GM12874 (cell line): ENCODE measurements around the gene GLRA3.

Source experiments
- CTCF ChIP-seq: IDR thresholded peaks from 2 replicates; pipeline ENCODE4 v1.5.1; 2011; ENCODE audit warnings: low read depth, mild to moderate bottlenecking, control low read depth, low read length, moderate library complexity; ENCODE audit not compliant: insufficient read depth

The GLRA3 gene

GRCh38 chr4:174613979-174614378, 215.1 kb downstream of the GLRA3 start:
- no peak for TF ChIP-seq CTCF

GRCh38 chr4:174611792-174612191, 217.3 kb downstream of the GLRA3 start:
- TF ChIP-seq CTCF: no peak

- TF ChIP-seq CTCF: no peak
Measured at GRCh38 chr4:174607792-174608191, 221.3 kb downstream of the GLRA3 start.

GRCh38 chr4:174604198-174604597, 224.8 kb downstream of the GLRA3 start:
- TF ChIP-seq CTCF: no peak

- no peak for TF ChIP-seq CTCF
Measured at GRCh38 chr4:174600391-174600790, 228.7 kb downstream of the GLRA3 start.

- no peak for TF ChIP-seq CTCF
Measured at GRCh38 chr4:174598800-174599199, 230.2 kb downstream of the GLRA3 start.

- no peak for TF ChIP-seq CTCF
Measured at GRCh38 chr4:174596513-174596912, 232.5 kb downstream of the GLRA3 start.
